PC-3 (cell line): Measurements from ENCODE around the gene PDE6G. TPM values are rescaled to one million over a fixed set of nuclear protein-coding genes. Genes with fewer than 3 reads are reported as not detected.

ENCODE experiments used
- ATAC-seq: fragments of 200-7000 bp; cut with Tn5 transposase; 2 replicates; pipeline ENCODE4 v1.9.1; 2020; ENCODE audit warnings: mild to moderate bottlenecking, moderate library complexity
- BruUV-seq: library from RNA; stranded (reverse); fragments of 400-500 nt; replicated peaks from 2 replicates; lab custom pipeline; 2021; lab: Mats Ljungman, UMichigan
- CTCF ChIA-PET: fragments of 300-600 bp; sonication (Branson Sonifier 250); formaldehyde crosslinking; loops from one replicate; lab custom pipeline; 2022; ENCODE audit warnings: antibody characterized with exemption; lab: Charles Lee
- POLR2A ChIA-PET: fragments of 300-600 bp; sonication (Branson Sonifier 250); formaldehyde crosslinking; loops from one replicate; lab custom pipeline; 2022; ENCODE audit warnings: antibody characterized with exemption; ENCODE audit not compliant: unreplicated experiment; lab: Charles Lee
- DNase-seq: peaks from one replicate; pipeline ENCODE4 v3.0.0-alpha.2; 2015
- H2AFZ ChIP-seq: fragments of 300-600 bp; sonication (generic); 2 replicates; pipeline ENCODE4 v1.6.0; 2016; ENCODE audit warnings: antibody characterized with exemption, low read length
- H3F3A ChIP-seq: fragments of 300-600 bp; sonication (generic); one replicate; pipeline ENCODE4 v1.6.0; 2017; ENCODE audit warnings: antibody characterized with exemption, low read length, control low read depth, mild to moderate bottlenecking; ENCODE audit not compliant: unreplicated experiment
- H3K27ac ChIP-seq: fragments of 300-600 bp; sonication (generic); 2 replicates; pipeline ENCODE4 v1.5.1; 2016; ENCODE audit warnings: mild to moderate bottlenecking, low read length
- H3K27me3 ChIP-seq: fragments of 300-600 bp; sonication (generic); 2 replicates; pipeline ENCODE4 v1.6.1; 2016; ENCODE audit warnings: low read length, mixed read lengths
- H3K36me3 ChIP-seq: fragments of 300-600 bp; sonication (generic); 2 replicates; pipeline ENCODE4 v1.6.1; 2016; ENCODE audit warnings: low read depth, mixed run types, low read length, mixed read lengths
- H3K4me1 ChIP-seq: fragments of 300-600 bp; sonication (generic); 2 replicates; pipeline ENCODE4 v1.5.1; 2016; ENCODE audit warnings: low read length; ENCODE audit not compliant: insufficient read depth
- H3K4me2 ChIP-seq: fragments of 300-600 bp; sonication (generic); 2 replicates; pipeline ENCODE4 v1.6.0; 2016; ENCODE audit warnings: low read length
- H3K4me3 ChIP-seq: fragments of 300-600 bp; sonication (generic); 2 replicates; pipeline ENCODE4 v1.5.1; 2016; ENCODE audit warnings: mild to moderate bottlenecking, low read length, mixed read lengths
- H3K79me2 ChIP-seq: fragments of 300-600 bp; sonication (generic); 2 replicates; pipeline ENCODE4 v1.6.1; 2017; ENCODE audit warnings: low read length, mixed read lengths
- H3K9ac ChIP-seq: fragments of 300-600 bp; sonication (generic); 2 replicates; pipeline ENCODE4 v1.6.0; 2016; ENCODE audit warnings: mild to moderate bottlenecking, low read length
- H3K9me2 ChIP-seq: fragments of 300-600 bp; sonication (generic); replicated peaks from 2 replicates; pipeline ENCODE4 v1.6.1; 2016; ENCODE audit warnings: mixed run types, low read length, mixed read lengths
- H3K9me3 ChIP-seq: fragments of 300-600 bp; sonication (generic); 2 replicates; pipeline ENCODE4 v1.6.1; 2016; ENCODE audit warnings: low read length, mixed read lengths
- H4K20me1 ChIP-seq: fragments of 300-600 bp; sonication (generic); 2 replicates; pipeline ENCODE4 v1.6.1; 2016; ENCODE audit warnings: low read length, mixed read lengths
- CTCF ChIP-seq: fragments of 300-600 bp; sonication (generic); conservative IDR thresholded peaks from 2 replicates; pipeline ENCODE4 v1.5.1; 2017; ENCODE audit warnings: antibody characterized with exemption, low read depth, mild to moderate bottlenecking, low read length
- EZH2 ChIP-seq: fragments of 300-600 bp; sonication (generic); IDR thresholded peaks from one replicate; pipeline ENCODE4 v1.6.1; 2017; ENCODE audit warnings: antibody characterized with exemption, mild to moderate bottlenecking, low read length; ENCODE audit not compliant: unreplicated experiment
- EZH2phosphoT487 ChIP-seq: fragments of 300-600 bp; sonication (generic); IDR thresholded peaks from 2 replicates; pipeline ENCODE4 v1.6.1; 2018; ENCODE audit warnings: mild to moderate bottlenecking, antibody characterized with exemption, low read length, borderline replicate concordance
- intact Hi-C: fragments of 100-400 bp; cut with micrococcal nuclease; formaldehyde crosslinking; loops from 2 replicates; pipeline ENCODE4 v1.9.0; 2023
- total RNA-seq: library from RNA; depleted of rRNA; stranded (reverse); fragments of >200 nt; gene quantifications from 2 replicates; pipeline ENCODE4 v1.2.3, GENCODE V29; 2014

Gene PDE6G
- total RNA-seq, 1 experiment from 2014 or later, result not detected

DNA sequence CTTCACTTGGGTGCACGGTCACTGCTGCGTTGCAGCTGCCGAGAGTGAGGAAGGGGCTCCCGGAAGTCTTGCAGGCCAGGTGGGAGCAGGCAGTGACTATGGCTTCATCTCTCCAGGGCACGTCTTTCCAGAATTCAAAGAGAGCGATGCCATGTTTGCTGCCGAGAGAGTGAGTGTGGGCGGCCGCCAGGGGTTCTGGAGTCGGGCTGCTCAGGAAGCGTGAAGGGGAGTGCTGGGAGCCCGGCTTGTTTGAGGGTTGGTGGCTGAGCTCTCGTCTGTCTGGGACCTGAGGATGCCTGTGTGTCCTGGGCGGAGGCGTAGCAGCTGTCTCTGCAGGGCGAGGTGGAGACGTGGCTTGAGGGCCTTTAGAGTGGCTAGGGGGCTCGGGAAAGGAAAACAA is 33.7 kb upstream of the PDE6G start:
- Histone ChIP-seq H3K36me3 (peaks cover 73% of the 10 kb centered on the region), H2AFZ (no peak overlapping the region), H3K4me2 (no peak overlapping the region), H3K79me2 (peaks cover 58% of the 10 kb centered on the region), H3K4me3 (no peak overlapping the region), H3K9ac (no peak overlapping the region), H3F3A (no peaks in the 10 kb centered on the region), H3K9me2 (no peaks in the 10 kb centered on the region), H3K9me3 (no peaks in the 10 kb centered on the region), H3K27me3 (no peaks in the 10 kb centered on the region), H3K4me1 (peaks cover 11% of the 10 kb centered on the region), H4K20me1 (peaks cover 49% of the 10 kb centered on the region), H3K27ac (no peak overlapping the region)
- no TSS peak for BruUV-seq
- ATAC-seq (no peak), DNase-seq (no peak)
- TF ChIP-seq EZH2, result no peak
- ChIA-PET POLR2A (no interaction called here), CTCF (no interaction called here)
- intact Hi-C loops, result no loop called here

GRCh38 chr17:81688616-81689015 is 32.3 kb upstream of the PDE6G start:
- Histone ChIP-seq H3K27ac (no peak overlapping the region), H2AFZ (no peak overlapping the region), H3K9me2 (no peaks in the 10 kb centered on the region), H4K20me1 (peaks cover 55% of the 10 kb centered on the region), H3K9ac (no peak overlapping the region), H3K36me3 (peaks cover 59% of the 10 kb centered on the region), H3K4me3 (no peak overlapping the region), H3K27me3 (no peaks in the 10 kb centered on the region), H3F3A (peaks cover 5% of the 10 kb centered on the region), H3K79me2 (peaks cover 70% of the 10 kb centered on the region), H3K4me1 (peaks cover 19% of the 10 kb centered on the region), H3K4me2 (no peak overlapping the region), H3K9me3 (no peaks in the 10 kb centered on the region)
- POLR2A ChIA-PET, result no interaction called here
- no TSS peak for BruUV-seq
- TF ChIP-seq EZH2 (no peak), CTCF (no peak), EZH2phosphoT487 (no peak)
- no peak for ATAC-seq
- intact Hi-C loops, result no loop called here
- DNase-seq, result no peak
- CTCF ChIA-PET, result no interaction called here

- Histone ChIP-seq H3K27me3 (no peaks in the 10 kb centered on the region), H3K4me1 (peaks cover 19% of the 10 kb centered on the region), H3K4me2 (no peak overlapping the region), H3F3A (peaks cover 5% of the 10 kb centered on the region), H3K79me2 (peaks cover 75% of the 10 kb centered on the region), H3K9me2 (no peaks in the 10 kb centered on the region), H3K9ac (no peak overlapping the region), H4K20me1 (peaks cover 55% of the 10 kb centered on the region), H3K27ac (no peak overlapping the region), H3K9me3 (no peaks in the 10 kb centered on the region), H3K36me3 (peaks cover 56% of the 10 kb centered on the region), H2AFZ (no peak overlapping the region), H3K4me3 (no peak overlapping the region)
- ChIA-PET CTCF (no interaction called here), POLR2A (no interaction called here)
- DNase-seq (no peak), ATAC-seq (no peak)
- TF ChIP-seq EZH2, result no peak
- no peak for TF ChIP-seq CTCF
- no peak for TF ChIP-seq EZH2phosphoT487
- intact Hi-C loops, result no loop called here
- no TSS peak for BruUV-seq
These were observed 31.6 kb upstream of the PDE6G start for GRCh38 chr17:81687770-81688541.
